GM12874 (cell line): ENCODE results near the gene STAC.

Source experiments
- TF ChIP-seq, protein P1 (sequence below): IDR thresholded peaks from 2 replicates; pipeline ENCODE4 v1.5.1; 2011; ENCODE audit warnings: low read depth, mild to moderate bottlenecking, control low read depth, low read length, moderate library complexity; ENCODE audit not compliant: insufficient read depth

Gene STAC

DNA sequence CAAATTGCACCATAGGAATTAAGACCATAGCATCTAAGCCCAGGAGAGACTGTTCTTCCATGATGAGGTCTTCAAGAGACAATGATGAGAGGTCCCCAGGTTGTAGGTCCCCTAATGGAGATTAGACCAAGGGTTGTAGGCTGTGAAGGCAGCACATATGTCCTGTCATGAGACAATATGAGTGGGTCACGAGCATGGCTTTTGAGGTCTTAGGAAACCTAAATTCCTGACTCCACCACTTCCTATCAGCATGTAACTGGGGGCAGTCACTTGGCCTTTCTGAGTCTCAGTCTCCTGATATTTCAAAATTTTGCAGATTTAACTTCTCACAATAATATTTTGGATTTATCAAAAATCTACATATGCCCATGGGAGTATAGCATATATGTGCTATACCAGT is 31.3 kb downstream of the STAC start:
- TF ChIP-seq, protein P1, sequence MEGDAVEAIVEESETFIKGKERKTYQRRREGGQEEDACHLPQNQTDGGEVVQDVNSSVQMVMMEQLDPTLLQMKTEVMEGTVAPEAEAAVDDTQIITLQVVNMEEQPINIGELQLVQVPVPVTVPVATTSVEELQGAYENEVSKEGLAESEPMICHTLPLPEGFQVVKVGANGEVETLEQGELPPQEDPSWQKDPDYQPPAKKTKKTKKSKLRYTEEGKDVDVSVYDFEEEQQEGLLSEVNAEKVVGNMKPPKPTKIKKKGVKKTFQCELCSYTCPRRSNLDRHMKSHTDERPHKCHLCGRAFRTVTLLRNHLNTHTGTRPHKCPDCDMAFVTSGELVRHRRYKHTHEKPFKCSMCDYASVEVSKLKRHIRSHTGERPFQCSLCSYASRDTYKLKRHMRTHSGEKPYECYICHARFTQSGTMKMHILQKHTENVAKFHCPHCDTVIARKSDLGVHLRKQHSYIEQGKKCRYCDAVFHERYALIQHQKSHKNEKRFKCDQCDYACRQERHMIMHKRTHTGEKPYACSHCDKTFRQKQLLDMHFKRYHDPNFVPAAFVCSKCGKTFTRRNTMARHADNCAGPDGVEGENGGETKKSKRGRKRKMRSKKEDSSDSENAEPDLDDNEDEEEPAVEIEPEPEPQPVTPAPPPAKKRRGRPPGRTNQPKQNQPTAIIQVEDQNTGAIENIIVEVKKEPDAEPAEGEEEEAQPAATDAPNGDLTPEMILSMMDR: no peak

DNA sequence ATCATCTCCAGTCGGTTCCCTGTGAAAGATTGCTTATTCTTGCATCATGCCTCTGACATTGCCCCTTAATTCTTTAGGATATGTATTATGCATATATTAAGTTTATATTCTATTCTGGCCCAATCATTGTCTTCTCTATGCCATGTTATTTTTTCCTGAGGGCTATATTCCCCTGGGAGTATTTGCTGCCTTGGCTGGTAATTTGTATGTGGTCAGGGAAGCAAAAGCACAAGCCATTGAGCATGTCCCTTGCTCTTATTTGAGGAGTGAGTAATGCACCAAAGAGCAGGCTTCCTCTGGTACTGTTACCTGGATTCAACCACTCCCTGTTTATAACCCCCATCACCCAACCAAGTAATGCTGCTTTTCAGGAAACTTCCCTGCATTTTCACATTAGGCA is 36.3 kb downstream of the STAC start:
- TF ChIP-seq, protein P1: no peak

DNA sequence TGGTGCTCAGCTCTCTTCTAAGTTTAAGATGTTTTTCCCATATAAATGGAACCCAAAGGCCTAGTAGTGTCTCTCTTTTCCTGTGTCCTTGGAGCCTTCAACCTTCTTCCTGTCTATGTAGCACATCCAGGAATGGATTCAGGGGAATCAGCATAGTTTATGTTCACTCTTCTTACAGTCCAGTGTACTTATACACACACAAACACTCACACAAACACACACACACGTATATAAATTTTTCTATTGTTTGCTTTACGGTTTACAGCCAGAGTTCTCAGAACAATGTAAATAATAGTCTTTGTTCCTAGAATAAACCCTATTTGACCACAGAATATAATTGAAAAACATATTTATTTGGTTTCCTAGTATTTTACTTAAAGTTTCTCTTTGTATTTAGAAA is 36.9 kb downstream of the STAC start:
- TF ChIP-seq, protein P1: no peak

DNA sequence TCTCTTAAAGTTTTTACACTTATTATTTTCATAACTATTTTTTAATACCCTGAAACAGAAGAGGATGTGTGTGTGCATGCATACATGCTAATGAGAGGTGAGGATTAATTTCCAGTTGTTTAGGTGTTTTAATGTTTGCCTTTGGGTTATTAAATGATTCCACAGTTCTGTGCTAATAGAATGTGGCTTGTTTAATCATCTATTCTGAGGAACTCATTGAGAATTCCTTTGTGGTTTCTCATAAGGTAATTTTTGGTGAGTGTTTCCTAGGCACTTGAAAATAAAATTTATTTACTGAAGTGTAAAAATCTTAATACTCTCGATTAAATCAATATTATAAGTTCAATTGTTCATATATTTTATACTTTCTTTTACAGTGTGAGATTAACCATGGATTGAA is 38.0 kb downstream of the STAC start:
- TF ChIP-seq, protein P1: no peak

DNA sequence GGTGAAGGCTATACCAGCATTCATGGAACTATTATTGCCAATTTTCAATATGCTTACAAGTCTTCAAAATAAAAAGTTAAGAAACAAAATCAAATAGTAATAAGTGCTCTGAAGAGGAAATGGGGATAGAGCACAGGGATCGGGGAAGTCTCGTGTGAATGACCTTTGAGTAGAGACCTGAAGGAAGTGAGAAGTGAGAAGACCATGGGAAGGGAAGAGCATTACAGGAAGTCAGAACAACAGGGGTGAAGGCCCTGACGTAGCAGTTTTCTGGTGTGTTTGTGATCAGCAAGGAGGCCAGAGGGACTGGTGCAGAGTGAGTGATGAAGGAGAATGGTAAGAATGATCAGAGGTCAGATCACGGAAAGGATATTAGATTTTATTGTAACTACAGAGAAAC is 48.1 kb downstream of the STAC start:
- TF ChIP-seq, protein P1: no peak

DNA sequence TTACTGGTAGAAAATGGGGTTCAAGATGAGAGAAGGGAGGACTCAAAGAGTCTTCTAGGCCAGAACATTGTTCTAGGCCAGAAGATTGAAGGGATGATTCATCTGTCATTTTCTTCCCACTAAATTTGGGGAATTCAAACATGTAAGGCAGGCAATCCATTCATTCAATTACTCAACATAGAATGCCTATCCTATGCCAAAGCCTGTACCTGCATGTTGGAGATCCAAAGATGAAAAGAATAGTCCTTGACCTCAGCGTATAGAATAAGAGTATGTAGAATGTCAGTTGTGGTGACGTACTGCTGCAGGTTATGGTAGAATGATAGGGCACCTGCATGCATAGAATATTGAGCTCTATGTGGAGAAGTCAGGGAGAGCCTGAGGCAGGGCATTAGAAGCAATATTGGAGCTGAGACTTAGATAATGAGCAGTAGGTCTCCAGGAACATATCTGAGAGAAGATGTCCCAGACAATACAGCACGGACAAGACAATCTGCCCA is 49.7 kb downstream of the STAC start:
- TF ChIP-seq, protein P1: no peak

DNA sequence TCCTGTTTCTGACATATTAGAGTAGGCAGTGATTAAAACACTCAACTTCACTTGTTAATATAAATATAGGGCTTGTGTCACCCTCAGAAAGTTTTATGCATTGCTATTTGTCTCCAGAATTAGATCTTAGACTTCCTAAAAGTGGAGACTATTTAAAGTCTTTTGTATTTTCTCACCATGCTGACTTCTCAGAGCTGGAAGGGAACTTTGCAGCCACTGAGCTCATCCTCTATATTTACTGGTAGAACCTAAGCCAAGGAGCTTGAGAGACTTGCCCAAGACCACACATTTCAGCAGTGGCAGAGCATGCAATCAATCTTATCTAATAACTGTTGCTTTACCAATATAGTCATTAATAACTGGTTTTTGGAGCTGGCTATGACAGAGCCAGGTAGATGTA is 53.2 kb downstream of the STAC start:
- TF ChIP-seq, protein P1: no peak

DNA sequence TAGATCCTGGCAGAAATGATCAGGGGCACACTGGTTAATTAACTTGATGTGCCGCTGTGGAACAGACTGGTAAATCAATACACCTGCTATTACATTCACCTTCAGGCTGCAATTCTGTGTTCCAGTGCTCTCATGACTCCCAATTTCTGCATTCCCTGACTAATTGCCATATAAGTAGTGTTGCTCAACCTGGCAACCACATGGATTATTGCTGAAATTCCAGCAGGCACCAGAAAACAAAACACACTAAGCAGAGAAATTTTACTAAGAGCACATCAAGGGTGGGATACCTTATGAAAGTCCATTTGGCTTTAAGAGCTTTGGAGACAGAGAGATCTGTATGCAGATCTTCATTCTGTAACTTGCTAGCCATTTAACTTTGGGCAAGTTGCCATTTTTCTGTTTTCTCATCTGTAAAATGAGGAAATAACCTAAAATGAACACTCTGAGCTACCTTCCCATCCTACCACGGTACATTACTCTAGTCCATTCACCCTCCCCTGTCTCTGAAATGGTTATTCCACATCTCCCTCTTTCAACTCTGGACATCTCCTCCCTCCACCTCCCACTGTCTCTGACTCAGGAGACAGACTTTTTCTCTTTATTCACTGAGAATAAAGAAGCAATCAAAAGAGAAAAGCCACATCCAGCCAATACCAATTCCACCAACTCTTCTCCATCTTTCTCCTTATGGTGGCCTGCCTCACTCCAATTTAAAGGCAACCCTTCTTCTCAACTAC is 54.6 kb downstream of the STAC start:
- TF ChIP-seq, protein P1: no peak
